Endothelial cell of umbilical vein (primary cell): ENCODE results near the gene PTTG2. TPM values are rescaled to one million over a fixed set of nuclear protein-coding genes. Genes with fewer than 3 reads are reported as not detected.

Experiments used
- BruUV-seq: library from RNA; stranded (reverse); fragments of 400-500 nt; replicated peaks from 2 replicates; lab custom pipeline; 2021; lab: Mats Ljungman, UMichigan
- CTCF ChIA-PET: fragments of 300-600, 350-600 bp; sonication (Branson Sonifier 250); formaldehyde crosslinking; loops from one replicate; lab custom pipeline; 2021; ENCODE audit warnings: antibody characterized with exemption, inconsistent platforms; lab: Charles Lee
- POLR2A ChIA-PET: fragments of 300-600, 350-600 bp; sonication (Branson Sonifier 250); formaldehyde crosslinking; loops from one replicate; lab custom pipeline; 2021; ENCODE audit warnings: antibody characterized with exemption, inconsistent platforms; lab: Charles Lee
- DNase-seq: peaks from one replicate; pipeline ENCODE4 v3.0.0-alpha.2; 2011; ENCODE audit warnings: low read depth, low spot score
- FAIRE-seq: peaks from 2 replicates; lab custom pipeline; 2011; peaks lifted over from hg19 to GRCh38; lab: Jason Lieb, UNC
- H2AFZ ChIP-seq: 2 replicates; pipeline ENCODE4 v1.6.0; 2012; ENCODE audit warnings: low read depth, low read length, control low read depth, inconsistent platforms
- H3K27ac ChIP-seq: 2 replicates; pipeline ENCODE4 v1.5.1; 2011; ENCODE audit warnings: low read depth, mild to moderate bottlenecking, control low read depth, low read length, moderate library complexity; ENCODE audit not compliant: insufficient read depth
- H3K27me3 ChIP-seq, 2 experiments: 2 replicates each; pipeline versions ENCODE4 v1.6.0 to v1.6.1; 2011; ENCODE audit warnings: low read length in 2 of 2, mixed read lengths in 1 of 2; ENCODE audit not compliant: control insufficient read depth in 2 of 2, insufficient read depth in 2 of 2
- H3K36me3 ChIP-seq, 2 experiments: 2 replicates in 1 of 2; 3 replicates in 1 of 2; pipeline ENCODE4 v1.5.1; 2011; ENCODE audit warnings: low read length in 2 of 2, mild to moderate bottlenecking in 1 of 2, moderate library complexity in 1 of 2; ENCODE audit not compliant: control insufficient read depth in 2 of 2, insufficient read depth in 2 of 2; ENCODE audit errors: extremely low read depth in 1 of 2
- H3K4me1 ChIP-seq: 3 replicates; pipeline ENCODE4 v1.5.1; 2011; ENCODE audit warnings: mild to moderate bottlenecking, low read length; ENCODE audit not compliant: control insufficient read depth, insufficient read depth; ENCODE audit errors: extremely low read depth
- H3K4me2 ChIP-seq: 2 replicates; pipeline ENCODE4 v1.6.1; 2011; ENCODE audit warnings: low read length, control low read depth, mixed read lengths; ENCODE audit not compliant: insufficient read depth
- H3K4me3 ChIP-seq, 3 experiments: fragments of 200-600 bp in 1 of 3; sonication (generic), shearing (Covaris generic) in 1 of 3; replicated peaks in 1 of 3; 2 replicates each; pipeline ENCODE4 v1.5.1; 2011 to 2016; ENCODE audit warnings: control low read depth in 3 of 3, low read length in 3 of 3, mild to moderate bottlenecking in 2 of 3, inconsistent platforms in 1 of 3, low read depth in 1 of 3, moderate library complexity in 1 of 3; ENCODE audit not compliant: insufficient read depth in 1 of 3
- H3K79me2 ChIP-seq: 2 replicates; pipeline ENCODE4 v1.6.0; 2012; ENCODE audit warnings: low read length, inconsistent platforms; ENCODE audit not compliant: control insufficient read depth, insufficient read depth
- H3K9ac ChIP-seq: replicated peaks from 2 replicates; pipeline ENCODE3; 2011; ENCODE audit warnings: low read length, control low read depth; ENCODE audit not compliant: insufficient read depth; ENCODE audit errors: extremely low read depth
- H3K9me1 ChIP-seq: replicated peaks from 3 replicates; pipeline ENCODE4 v1.6.0; 2011; ENCODE audit warnings: mild to moderate bottlenecking, low read length; ENCODE audit not compliant: control insufficient read depth, insufficient read depth; ENCODE audit errors: extremely low read depth
- H3K9me3 ChIP-seq: replicated peaks from 2 replicates; pipeline ENCODE4 v1.5.1; 2012; ENCODE audit warnings: low read length, inconsistent platforms; ENCODE audit not compliant: control insufficient read depth, insufficient read depth
- H4K20me1 ChIP-seq: replicated peaks from 2 replicates; pipeline ENCODE3; 2011; ENCODE audit warnings: mild to moderate bottlenecking, low read length; ENCODE audit not compliant: control insufficient read depth, insufficient read depth; ENCODE audit errors: extremely low read depth
- CTCF ChIP-seq, 2 donors: IDR thresholded peaks; 1 replicate in 1 of 2; 2 replicates in 1 of 2; pipeline ENCODE4 v1.5.1; 2011; ENCODE audit warnings: low read length in 2 of 2, mild to moderate bottlenecking in 2 of 2, moderate library complexity in 2 of 2, control low read depth in 1 of 2, inconsistent platforms in 1 of 2, low read depth in 1 of 2; ENCODE audit not compliant: insufficient read depth in 1 of 2; ENCODE audit errors: extremely low read depth in 1 of 2
- EZH2 ChIP-seq: IDR thresholded peaks from 2 replicates; pipeline ENCODE4 v1.6.1; 2012; ENCODE audit warnings: borderline replicate concordance, low read depth, mild to moderate bottlenecking, moderate library complexity, low read length, inconsistent platforms; ENCODE audit not compliant: severe bottlenecking
- FOS ChIP-seq: IDR thresholded peaks from 2 replicates; pipeline ENCODE4 v1.6.1; 2011; ENCODE audit warnings: mild to moderate bottlenecking, low read length, moderate library complexity, borderline replicate concordance; ENCODE audit not compliant: insufficient read depth
- GATA2 ChIP-seq: IDR thresholded peaks from 2 replicates; pipeline ENCODE4 v1.7.0; 2011; ENCODE audit warnings: low read depth, mild to moderate bottlenecking, moderate library complexity, mixed read lengths, low read length; ENCODE audit not compliant: insufficient read length, insufficient read depth
- JUN ChIP-seq: IDR thresholded peaks from 2 replicates; pipeline ENCODE4 v1.6.1; 2011; ENCODE audit warnings: borderline replicate concordance, low read depth; ENCODE audit not compliant: insufficient read length, insufficient read depth
- MAX ChIP-seq: IDR thresholded peaks from 2 replicates; pipeline ENCODE4 v1.6.1; 2011; ENCODE audit not compliant: insufficient read depth, insufficient read length
- MYC ChIP-seq: IDR thresholded peaks from one replicate; pipeline ENCODE4 v1.6.1; 2011; ENCODE audit warnings: mild to moderate bottlenecking, low read depth, low read length
- POLR2A ChIP-seq: IDR thresholded peaks from 2 replicates; pipeline ENCODE4 v1.6.1; 2012; ENCODE audit warnings: low read depth, mild to moderate bottlenecking, control low read depth, low read length
- POLR2AphosphoS5 ChIP-seq: IDR thresholded peaks from 2 replicates; pipeline ENCODE4 v1.6.1; 2012; ENCODE audit warnings: low read depth, mild to moderate bottlenecking, control low read depth, low read length, moderate library complexity; ENCODE audit not compliant: insufficient read depth
- dilution Hi-C: fragments of 300-500 bp; cut with MboI; formaldehyde crosslinking; loops from one replicate; pipeline ENCODE4 v1.15.0; 2019; ENCODE audit warnings: low sequenced_read_pairs; ENCODE audit not compliant: extremely low pct_ligation_motif_present
- intact Hi-C: fragments of 100-400 bp; cut with micrococcal nuclease; formaldehyde crosslinking; loops from one replicate; pipeline ENCODE4 v1.10.0; 2022
- polyA plus RNA-seq, 4 experiments: library from polyadenylated mRNA; depleted of rRNA in 3 of 4; stranded (reverse) in 3 of 4; unstranded in 1 of 4; fragments of >200 nt; gene quantifications; 2 replicates each; pipeline versions ENCODE4 v1.2.1 to v1.2.3, GENCODE V29; 2011 to 2012; ENCODE audit warnings: missing spikeins in 1 of 4
- total RNA-seq: library from RNA; stranded (reverse); gene quantifications from 2 replicates; pipeline ENCODE4 v1.2.3, GENCODE V29; 2021

Gene PTTG2
- total and polyA plus RNA-seq, 2 donors (not counting 3 experiments of a cell fraction or from before 2014, with no cell fraction given): not detected

- Histone ChIP-seq H2AFZ (no peak overlapping the region), H3K4me1 (no peaks in the 10 kb centered on the region), H3K27me3 (no peaks in the 10 kb centered on the region), H3K79me2 (no peaks in the 10 kb centered on the region), H3K9me1 (no peaks in the 10 kb centered on the region), H3K4me3 (no peak overlapping the region), H3K4me2 (no peak overlapping the region), H3K9me3 (no peaks in the 10 kb centered on the region), H3K27ac (no peak overlapping the region), H4K20me1 (no peaks in the 10 kb centered on the region), H3K9ac (no peak overlapping the region), H3K36me3 (no peaks in the 10 kb centered on the region)
- ChIA-PET CTCF (no interaction called here), POLR2A (no interaction called here)
- DNase-seq (no peak), FAIRE-seq (no peak)
- no TSS peak for BruUV-seq
- TF ChIP-seq POLR2A (no peak), JUN (no peak), EZH2 (no peak), CTCF (IDR thresholded peaks at IDR 0.05; ENCODE audit: extremely low read depth in 1 of 2, insufficient read depth in 1 of 2, low read depth in 1 of 2, low read length in 2 of 2) (no peak), GATA2 (no peak), POLR2AphosphoS5 (no peak), MYC (no peak), FOS (no peak), MAX (no peak)
- intact Hi-C loops: no loop called here
- dilution Hi-C loops: no loop called here
Measured at GRCh38 chr4:37964734-37965457, 4.7 kb downstream of the PTTG2 start.
